Activated CD4-positive, alpha-beta T cell treated with anti-CD3 and anti-CD28 coated beads for 1 hour (primary cell): ENCODE results near the gene TMEM269.

ENCODE experiments used
- DNase-seq: peaks from one replicate; pipeline ENCODE4 v3.0.0-alpha.2; 2020

TMEM269 gene

DNA sequence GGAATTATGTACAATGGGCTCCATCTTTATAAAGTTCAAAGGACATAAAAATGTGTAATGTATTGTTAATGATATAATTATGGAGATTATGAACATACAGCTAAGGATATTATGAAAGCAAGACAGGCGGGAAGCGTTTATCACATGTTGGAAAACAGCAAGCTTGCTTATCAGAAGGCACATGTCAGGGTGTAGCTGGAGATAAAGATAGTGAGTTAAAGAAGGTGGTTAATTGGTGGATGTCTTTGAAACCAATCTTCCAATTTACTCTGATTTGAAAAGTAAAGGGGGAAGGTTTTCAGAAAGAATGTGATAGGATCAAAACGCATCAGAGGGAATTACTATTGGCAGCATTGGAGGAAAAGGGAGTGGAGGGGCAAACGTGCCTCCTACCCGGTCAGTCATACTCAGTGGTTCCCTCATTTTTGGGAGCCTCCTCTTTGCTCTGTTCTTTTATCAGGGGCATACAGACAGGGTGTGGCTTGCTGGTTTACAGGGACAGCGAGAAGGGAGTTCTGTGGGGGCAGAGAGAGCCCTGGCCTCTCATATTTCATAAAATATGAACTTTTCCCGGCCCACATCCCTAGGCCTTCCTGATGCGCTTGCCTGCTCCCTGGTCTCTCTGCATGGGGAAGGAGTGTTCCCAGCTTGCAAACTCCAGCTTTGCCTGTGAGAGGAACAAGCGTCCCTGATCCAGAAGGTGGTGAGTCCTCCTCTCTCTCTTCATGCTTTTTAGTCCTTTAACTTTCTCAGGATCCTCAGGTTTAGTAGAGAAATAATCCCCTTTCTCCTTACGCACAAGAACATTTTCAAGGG is 40.5 kb downstream of the TMEM269 start:
- DNase-seq: no peak

GRCh38 chr1:42830631-42831030 is 45.8 kb downstream of the TMEM269 start:
- no peak for DNase-seq

DNA sequence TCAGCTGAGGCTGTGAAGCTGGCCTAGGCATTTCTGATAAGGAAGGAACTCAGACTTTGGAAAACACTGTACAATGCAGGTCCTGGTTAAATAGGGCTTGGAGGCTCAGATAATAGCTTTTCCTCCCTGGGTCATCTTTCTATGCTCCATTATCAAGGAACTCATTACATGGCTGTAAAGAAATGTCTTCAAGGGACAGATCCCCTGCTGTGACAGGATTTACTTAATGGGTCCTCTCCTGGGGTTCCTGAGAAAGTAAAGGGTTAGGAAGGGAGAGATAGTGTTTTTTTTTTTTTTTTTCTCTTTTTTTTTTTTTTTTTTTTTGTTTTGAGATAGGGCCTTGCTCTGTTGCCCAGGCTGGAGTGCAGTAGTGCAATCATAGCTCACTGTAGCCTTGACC is 46.5 kb downstream of the TMEM269 start:
- no peak for DNase-seq

DNA sequence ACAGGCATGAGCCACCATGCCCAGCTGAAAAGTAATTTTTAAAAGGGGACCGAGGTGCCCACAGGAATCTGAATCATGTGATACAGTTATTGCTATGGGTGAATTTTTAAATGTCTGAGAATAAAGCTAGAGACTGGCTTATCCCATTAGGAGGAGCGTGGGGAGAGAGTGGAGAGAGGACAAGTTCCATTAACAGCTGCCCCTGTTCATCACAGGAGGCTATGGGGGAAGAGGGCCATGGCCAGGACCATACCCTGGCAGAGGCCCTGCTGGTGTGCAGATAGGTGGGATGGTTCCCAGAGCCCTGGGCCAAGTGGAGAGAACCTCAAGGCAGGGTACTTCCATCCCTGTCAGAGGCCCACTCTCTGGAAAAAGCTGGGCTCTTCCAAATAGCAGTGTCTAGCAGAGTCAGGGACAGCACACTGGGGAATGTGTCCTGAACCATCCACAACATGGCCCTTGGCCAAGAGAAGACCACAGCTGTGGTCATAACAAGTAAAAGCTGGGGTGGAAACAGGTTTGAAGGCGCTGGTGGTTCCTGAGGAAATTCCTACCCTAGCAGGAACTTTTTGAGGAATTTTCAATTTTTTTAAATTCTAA is 48.0 kb downstream of the TMEM269 start:
- DNase-seq: no peak

DNA sequence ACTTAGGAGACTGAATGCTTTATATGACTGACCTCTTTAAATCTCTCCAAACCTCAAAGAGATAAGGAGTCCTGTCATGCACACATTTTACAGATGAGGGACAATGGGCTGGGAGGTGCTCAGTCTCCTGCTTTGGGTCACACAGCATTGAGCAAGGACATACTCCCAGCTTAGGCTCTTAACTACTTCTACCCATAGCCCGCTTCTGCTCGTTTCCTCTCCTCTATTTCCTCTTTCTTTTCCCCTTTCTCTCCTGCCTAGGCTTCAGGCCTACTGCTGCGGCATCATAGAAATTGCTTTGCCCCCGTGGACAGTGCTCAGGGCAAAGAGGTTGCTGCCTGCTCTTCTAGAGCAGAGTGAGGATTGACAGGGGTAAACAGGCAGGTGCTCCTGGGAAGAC is 49.2 kb downstream of the TMEM269 start:
- no peak for DNase-seq

- no peak for DNase-seq
These were observed 50.0 kb downstream of the TMEM269 start for GRCh38 chr1:42834803-42835202.

DNA sequence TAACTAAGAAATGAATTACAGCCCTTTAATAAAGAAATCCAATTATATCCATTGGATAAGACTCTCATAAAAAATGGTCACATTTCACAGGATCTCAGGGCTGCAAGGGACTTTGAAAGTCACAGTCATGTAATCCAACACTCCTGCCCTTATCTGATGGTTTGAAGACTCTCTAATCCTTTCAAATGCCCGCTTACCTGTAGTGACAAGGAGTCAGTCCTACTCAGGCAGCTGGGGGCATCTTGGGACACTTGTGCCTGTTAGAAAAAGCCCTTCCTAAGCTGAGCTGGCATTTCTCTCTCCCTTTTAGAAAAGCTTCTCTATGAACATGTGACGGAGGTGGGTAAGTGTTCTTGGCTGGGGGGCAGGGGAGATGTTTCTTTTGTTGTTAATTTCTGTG is 50.6 kb downstream of the TMEM269 start:
- no peak for DNase-seq

DNA sequence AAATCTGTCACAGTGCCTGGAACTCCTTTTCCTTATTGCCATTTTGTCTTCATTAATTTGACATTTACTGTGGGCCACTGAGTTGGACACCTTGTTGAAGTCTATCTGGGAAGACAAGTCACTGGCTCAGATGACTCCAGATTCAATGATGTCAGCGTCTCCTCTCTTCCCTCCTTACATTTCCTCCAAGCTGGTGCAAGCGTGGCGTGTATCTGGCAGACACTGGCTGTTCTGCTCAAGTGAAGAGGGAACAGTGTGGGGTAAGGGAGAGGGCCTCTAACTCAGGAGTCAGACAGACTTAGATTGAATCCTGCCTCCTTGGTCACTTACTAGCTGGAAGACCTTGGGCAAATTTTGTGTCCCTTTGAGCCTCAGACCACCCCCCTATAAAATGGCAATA is 52.9 kb downstream of the TMEM269 start:
- no peak for DNase-seq

GRCh38 chr1:42838482-42839190 is 53.8 kb downstream of the TMEM269 start:
- DNase-seq: no peak

GRCh38 chr1:42841010-42841409 is 56.2 kb downstream of the TMEM269 start:
- DNase-seq: no peak

GRCh38 chr1:42841440-42842147 is 56.8 kb downstream of the TMEM269 start:
- no peak for DNase-seq

DNA sequence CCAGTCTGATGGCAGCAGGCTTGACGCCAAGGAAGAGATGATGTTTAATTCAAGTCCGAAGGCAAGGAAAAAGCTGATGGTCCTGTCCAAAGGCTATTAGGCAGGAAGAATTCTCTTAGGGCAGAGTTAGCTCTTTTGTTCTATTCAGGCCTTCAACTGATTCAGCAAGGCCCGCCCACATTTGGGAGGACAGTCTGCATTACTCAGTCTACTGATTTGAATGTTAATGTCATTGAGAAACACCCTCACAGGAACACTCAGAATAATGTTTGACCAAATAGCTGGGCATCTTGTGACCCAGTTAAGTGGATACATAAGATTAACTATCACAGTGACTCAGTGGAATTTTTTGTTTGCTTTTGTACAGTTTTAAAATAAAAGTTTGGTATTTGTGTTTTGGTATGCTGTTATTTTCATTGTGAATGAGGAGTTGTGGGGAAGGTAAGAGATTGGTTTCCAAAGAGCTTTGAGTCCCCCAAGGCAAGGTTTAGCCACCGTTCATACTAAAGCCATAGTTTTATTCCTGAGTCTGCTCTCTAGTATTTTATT is 59.9 kb downstream of the TMEM269 start:
- no peak for DNase-seq

DNA sequence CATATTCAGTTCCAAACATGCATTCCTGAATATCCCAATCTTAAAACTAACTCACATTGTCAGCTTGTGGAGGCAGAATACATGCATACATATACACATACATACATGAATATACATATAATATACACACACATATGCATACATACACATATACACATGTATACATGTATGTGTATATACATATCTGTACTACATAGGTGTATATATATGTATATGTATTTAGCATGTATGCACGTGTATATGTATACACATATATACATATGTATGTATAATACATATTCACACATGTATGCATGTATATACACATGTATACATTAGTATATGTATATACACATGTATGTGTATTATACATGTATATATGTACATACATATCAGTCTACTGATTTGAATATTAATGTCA is 60.4 kb downstream of the TMEM269 start:
- no peak for DNase-seq

DNA sequence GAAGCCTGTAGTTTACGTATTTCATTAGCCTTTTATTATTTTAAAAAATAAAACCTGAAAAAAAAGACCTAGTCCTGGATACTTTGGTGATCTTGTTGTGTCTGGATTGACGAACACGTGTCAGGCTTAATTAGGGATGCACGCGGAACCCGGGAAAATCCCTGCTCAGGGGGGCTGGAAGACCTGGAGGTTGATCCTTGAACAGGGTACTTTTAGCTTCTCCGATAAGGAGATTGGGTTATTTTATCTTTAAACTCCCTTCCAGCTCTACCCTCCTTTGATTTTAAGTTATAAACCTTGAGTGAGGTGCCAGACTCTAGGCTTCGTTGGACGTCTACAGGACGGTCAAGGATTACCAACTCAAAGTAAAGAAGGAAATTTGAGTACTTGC is 61.1 kb downstream of the TMEM269 start:
- DNase-seq: no peak

DNA sequence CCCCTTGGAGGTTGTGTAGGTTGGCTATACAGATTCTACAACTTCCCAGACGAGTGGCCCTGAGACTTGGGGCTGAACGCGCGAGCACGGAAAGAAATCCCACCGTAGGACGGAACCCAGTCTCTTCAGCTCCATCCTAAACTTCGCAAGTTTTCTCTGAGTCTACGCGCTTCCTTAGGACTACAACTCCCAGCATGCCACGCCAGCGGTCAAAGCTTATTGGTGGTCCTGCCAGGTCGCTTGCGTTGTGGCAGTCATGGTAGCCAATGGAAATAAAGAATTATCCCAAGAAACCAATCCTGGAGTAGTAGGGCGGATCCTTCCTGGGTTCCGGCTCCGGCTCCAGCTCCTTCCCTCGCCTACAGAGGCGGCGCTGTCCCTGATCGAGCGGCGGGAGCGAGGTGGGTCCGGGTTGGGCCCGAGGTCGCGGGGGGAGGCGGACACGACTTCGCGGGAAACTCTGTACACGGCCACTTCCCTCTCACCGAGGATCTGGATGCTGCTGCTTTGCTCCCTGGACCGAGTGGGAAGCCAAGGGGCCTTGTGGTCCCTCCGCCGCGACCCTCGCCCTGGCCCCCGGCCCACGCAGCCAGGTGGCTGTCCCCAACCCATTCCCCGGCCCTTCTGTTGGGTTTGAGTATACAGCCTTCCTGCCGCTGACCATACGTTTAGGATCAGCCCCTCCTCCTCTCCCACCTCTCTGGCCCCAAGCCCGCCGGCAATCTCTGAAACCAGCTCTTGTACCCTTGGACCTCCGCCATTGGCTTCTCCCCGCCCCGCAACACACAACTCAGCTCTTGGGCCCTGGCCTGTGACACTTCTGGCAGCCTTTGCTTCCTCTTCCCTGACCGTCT is 61.7 kb downstream of the TMEM269 start, which contains the start of gene ZNF691:
Gene ZNF691 (plus strand): TSS at position 357 of the 854 bp plus-strand sequence. CDS start 3,046 bp downstream, outside the sequence.
- DNase-seq: peak; percentile 79

DNA sequence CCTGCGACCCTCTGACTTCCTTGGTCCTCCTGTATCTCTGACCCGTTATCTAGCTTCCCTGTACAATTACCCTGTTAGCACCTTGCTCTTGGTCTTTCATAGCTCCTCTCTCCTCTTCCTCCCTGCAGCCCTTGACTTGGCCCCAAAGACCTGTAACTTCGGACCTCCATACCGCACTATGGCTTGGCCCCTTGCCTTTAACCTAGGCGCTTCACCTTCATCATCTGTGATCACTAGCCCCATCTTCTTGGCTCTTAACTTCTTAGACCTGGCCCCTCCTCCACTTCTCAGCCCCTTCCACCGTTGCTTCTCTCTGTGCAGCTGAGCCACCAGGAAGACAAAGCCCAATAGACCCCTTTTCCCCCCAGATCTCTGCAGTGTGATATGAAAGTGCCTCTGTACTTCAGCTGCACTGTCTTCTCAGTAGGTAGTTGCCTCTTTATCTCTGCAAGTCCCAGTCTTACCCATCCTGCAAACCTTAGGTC is 62.4 kb downstream of the TMEM269 start:
- no peak for DNase-seq

- DNase-seq: no peak
These were observed 63.1 kb downstream of the TMEM269 start for GRCh38 chr1:42847721-42848460.

DNA sequence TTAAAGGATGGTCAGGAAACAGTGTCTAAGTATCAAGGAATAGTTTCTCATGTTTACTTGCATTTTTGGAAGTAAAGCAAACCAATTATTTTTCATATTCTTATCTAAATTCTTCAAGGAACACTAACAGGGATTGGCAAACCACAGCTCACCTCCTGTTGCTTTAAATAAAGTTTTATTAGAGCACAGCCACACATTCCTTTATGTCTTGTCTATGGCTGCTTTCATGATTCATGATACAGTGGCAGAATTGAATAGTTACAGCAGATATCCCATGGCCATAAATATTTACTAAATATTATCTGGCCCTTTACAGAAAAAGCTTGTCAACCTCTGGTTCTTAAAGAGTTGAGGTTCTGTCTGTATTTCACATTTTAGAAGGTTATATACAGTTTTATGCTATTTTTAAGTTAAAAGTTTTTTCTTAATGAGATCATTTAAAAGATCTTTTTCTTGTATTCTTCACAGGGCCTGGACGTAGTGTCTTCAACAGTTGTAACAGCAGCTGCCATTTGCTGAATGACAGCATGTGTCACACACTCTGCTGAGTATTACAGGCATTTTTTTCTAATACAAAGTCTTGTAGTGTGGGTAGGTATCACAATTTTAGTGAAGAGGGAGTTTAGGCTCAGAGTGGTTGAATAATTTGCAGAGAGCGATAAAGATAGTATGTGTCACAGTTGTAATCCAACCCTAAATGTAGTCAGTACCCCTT is 64.2 kb downstream of the TMEM269 start:
- DNase-seq: no peak

DNA sequence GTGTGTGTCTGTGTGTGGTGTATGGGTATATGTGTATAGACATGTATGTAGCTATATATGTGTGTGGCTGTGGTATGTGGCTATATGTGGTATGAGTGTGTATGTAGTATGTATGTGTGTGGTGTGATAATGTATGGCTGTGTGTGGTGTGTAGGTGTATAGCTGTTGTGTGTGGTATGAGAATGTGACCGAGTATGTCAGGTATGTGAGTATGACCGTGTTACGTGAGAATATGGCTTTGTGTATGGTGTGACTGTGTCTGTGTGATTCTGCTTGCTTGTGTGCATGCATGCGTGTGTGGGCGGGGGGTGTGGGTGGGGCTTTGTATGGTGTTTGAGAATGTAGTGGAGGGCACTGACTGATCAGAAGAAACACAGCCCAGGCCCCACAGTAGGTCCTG is 65.2 kb downstream of the TMEM269 start:
- no peak for DNase-seq
